K562 (cell line): ENCODE results near the gene C20orf96. TPM values are rescaled to one million over a fixed set of nuclear protein-coding genes. Genes with fewer than 3 reads are reported as not detected.
A peak's percentile ranks its signal among the peaks of the same experiment; 100 is the strongest.
"Not testable (repeated sequence)": the region's sequence is repeated elsewhere in the genome, so short reads cannot be mapped to it uniquely, and the experiment has no call there.

ENCODE experiments used
- ATAC-seq: fragments of 200-7000 bp; cut with Tn5 transposase; 3 replicates; pipeline ENCODE4 v1.9.1; 2020; ENCODE audit warnings: moderate library complexity
- BruUV-seq: library from RNA; stranded (reverse); fragments of 400-500 nt; replicated peaks from 2 replicates; lab custom pipeline; 2021; lab: Mats Ljungman, UMichigan
- CTCF ChIA-PET: fragments of 300-600 bp; formaldehyde crosslinking; extraction: SDS; loops from one replicate; lab custom pipeline; 2021; ENCODE audit warnings: low intra/inter-chr PET ratio; lab: Yijun Ruan, JAX
- POLR2A ChIA-PET: fragments of 300-600, 350-650 bp; sonication (Branson Sonifier 250); formaldehyde crosslinking; extraction: SDS; loops from one replicate; lab custom pipeline; 2021; ENCODE audit warnings: antibody characterized with exemption, inconsistent platforms; lab: Yijun Ruan, JAX
- DNase-seq, 4 experiments: peaks; one replicate each; pipeline versions ENCODE4 v3.0.0 to v3.0.0-alpha.2; 2011 to 2018; ENCODE audit warnings: low spot score in 3 of 4, mixed read lengths in 3 of 4; ENCODE audit errors: extremely low read depth in 1 of 4
- FAIRE-seq: peaks from 2 replicates; lab custom pipeline; 2011; peaks lifted over from hg19 to GRCh38; lab: Jason Lieb, UNC
- H2AFZ ChIP-seq: 2 replicates; pipeline ENCODE4 v1.6.0; 2011; ENCODE audit warnings: low read depth, low read length, control low read depth, inconsistent platforms
- H3K27ac ChIP-seq: fragments of 200-600 bp; 3 replicates; pipeline ENCODE4 v1.8.0; 2011; ENCODE audit warnings: low read depth, mild to moderate bottlenecking, control low read depth, inconsistent platforms, low read length, moderate library complexity, mixed read lengths; ENCODE audit errors: extremely low read depth
- H3K27me3 ChIP-seq, 2 experiments: fragments of 300-600 bp in 1 of 2; 2 replicates in 1 of 2; 3 replicates in 1 of 2; pipeline versions ENCODE4 v1.6.0 to v1.8.0; 2011; ENCODE audit warnings: inconsistent platforms in 2 of 2, low read length in 2 of 2, mild to moderate bottlenecking in 1 of 2, mixed read lengths in 1 of 2, moderate library complexity in 1 of 2; ENCODE audit not compliant: control insufficient read depth in 2 of 2, insufficient read depth in 2 of 2
- H3K36me3 ChIP-seq: fragments of 300-600 bp; 3 replicates; pipeline ENCODE4 v1.8.0; 2011; ENCODE audit warnings: mild to moderate bottlenecking, low read length, inconsistent platforms; ENCODE audit not compliant: control insufficient read depth, insufficient read depth
- H3K4me1 ChIP-seq, 2 experiments: fragments of 200-600 bp in 1 of 2; replicated peaks in 1 of 2; 2 replicates in 1 of 2; 3 replicates in 1 of 2; pipeline versions ENCODE4 v1.5.1 to v1.8.0; 2011; ENCODE audit warnings: inconsistent platforms in 2 of 2, low read length in 2 of 2, mild to moderate bottlenecking in 1 of 2, mixed read lengths in 1 of 2, moderate library complexity in 1 of 2; ENCODE audit not compliant: control insufficient read depth in 2 of 2, insufficient read depth in 2 of 2
- H3K4me2 ChIP-seq: 2 replicates; pipeline ENCODE4 v1.6.1; 2011; ENCODE audit warnings: low read length, control low read depth, inconsistent platforms, mixed read lengths; ENCODE audit not compliant: insufficient read depth
- H3K4me3 ChIP-seq: fragments of 200-600 bp; sonication (generic), shearing (Covaris generic); 2 replicates; pipeline ENCODE4 v1.5.1; 2016; ENCODE audit warnings: control low read depth, inconsistent platforms
- H3K79me2 ChIP-seq: fragments of 200-600 bp; 3 replicates; pipeline ENCODE4 v1.8.0; 2011; ENCODE audit warnings: low read length, inconsistent platforms; ENCODE audit not compliant: control insufficient read depth, insufficient read depth
- H3K9ac ChIP-seq, 2 experiments: 2 replicates each; pipeline versions ENCODE4 v1.6.0 to v1.6.1; 2011; ENCODE audit warnings: low read depth in 2 of 2, low read length in 2 of 2, control low read depth in 1 of 2, inconsistent platforms in 1 of 2, mild to moderate bottlenecking in 1 of 2, mixed read lengths in 1 of 2; ENCODE audit not compliant: insufficient read depth in 1 of 2
- H3K9me1 ChIP-seq: one replicate; pipeline ENCODE4 v1.6.0; 2011; ENCODE audit warnings: inconsistent platforms, mild to moderate bottlenecking, low read length, moderate library complexity; ENCODE audit not compliant: control insufficient read depth, insufficient read depth
- H3K9me3 ChIP-seq: replicated peaks from 2 replicates; pipeline ENCODE4 v1.5.1; 2011; ENCODE audit warnings: low read depth, low read length, inconsistent platforms; ENCODE audit not compliant: control insufficient read depth, insufficient read depth
- H4K20me1 ChIP-seq: replicated peaks from 2 replicates; pipeline ENCODE4 v1.6.1; 2011; ENCODE audit warnings: low read length, inconsistent platforms, mixed read lengths; ENCODE audit not compliant: control insufficient read depth, insufficient read depth
- NR2C2 ChIP-seq, 2 experiments: fragments of 200-800 bp in 1 of 2; sonication (Bioruptor generic) in 1 of 2; sonication (generic) in 1 of 2; formaldehyde crosslinking in 1 of 2; IDR thresholded peaks; 2 replicates each; pipeline versions ENCODE4 v1.6.1 to v1.8.0; 2016 to 2022; ENCODE audit warnings: mild to moderate bottlenecking in 1 of 2, missing compliant biosample characterization in 1 of 2, missing genetic modification characterization in 1 of 2, missing genetic modification reagents in 1 of 2
- WGBS: fragments of 100-300 bp; shearing (Covaris generic); methylation state at CpG from one replicate; pipeline ENCODE4 v1.1.6; 2016; ENCODE audit warnings: low coverage, mixed read lengths; ENCODE audit not compliant: insufficient coverage; ENCODE audit errors: missing lambda C conversion rate; 5-methylcytosine and 5-hydroxymethylcytosine counted together
- in situ Hi-C: fragments of 300-500 bp; cut with MboI; formaldehyde crosslinking; loops from 4 replicates; pipeline ENCODE4 v1.15.0; 2018; ENCODE audit warnings: inconsistent platforms, mixed read lengths
- intact Hi-C: fragments of 100-400 bp; cut with micrococcal nuclease; formaldehyde crosslinking; loops from 2 replicates; pipeline ENCODE4 v1.14.2; 2022
- polyA plus RNA-seq, 8 experiments: library from polyadenylated mRNA; depleted of rRNA in 4 of 8; stranded (reverse) in 5 of 8; unstranded in 3 of 8; fragments of >200 nt; fragmentation: Nextera tagmentation in 2 of 8; fragmentation: Illumina TruSeq in 1 of 8; extraction: Ambion mirVana in 2 of 8; extraction: Trizol in 1 of 8; gene quantifications; 2 replicates each; pipeline versions ENCODE4 v1.2.1 to v1.2.3, GENCODE V29; 2011 to 2014; ENCODE audit warnings: inconsistent platforms in 1 of 8, missing spikeins in 1 of 8
- total RNA-seq, 7 experiments: library from RNA; depleted of rRNA in 6 of 7; stranded (reverse); fragments of >200 nt in 6 of 7; fragmentation: Illumina TruSeq in 2 of 7; extraction: Trizol in 2 of 7; gene quantifications; 2 replicates each; pipeline versions ENCODE4 v1.2.1 to v1.2.3, GENCODE V29; 2011 to 2021; ENCODE audit warnings: low replicate concordance in 1 of 7
- TF ChIP-seq, protein P1 (sequence below): fragments of 200-800 bp; sonication (Bioruptor generic); IDR thresholded peaks from 2 replicates; pipeline ENCODE4 v1.6.1; 2017; ENCODE audit warnings: missing genetic modification characterization, missing compliant biosample characterization

C20orf96 gene
- total and polyA plus RNA-seq, 9 of the 15 experiments (the other 6 are each of a cell fraction or from before 2014, with no cell fraction given), result 1.7 to 11.7 (median 4.2) TPM

DNA sequence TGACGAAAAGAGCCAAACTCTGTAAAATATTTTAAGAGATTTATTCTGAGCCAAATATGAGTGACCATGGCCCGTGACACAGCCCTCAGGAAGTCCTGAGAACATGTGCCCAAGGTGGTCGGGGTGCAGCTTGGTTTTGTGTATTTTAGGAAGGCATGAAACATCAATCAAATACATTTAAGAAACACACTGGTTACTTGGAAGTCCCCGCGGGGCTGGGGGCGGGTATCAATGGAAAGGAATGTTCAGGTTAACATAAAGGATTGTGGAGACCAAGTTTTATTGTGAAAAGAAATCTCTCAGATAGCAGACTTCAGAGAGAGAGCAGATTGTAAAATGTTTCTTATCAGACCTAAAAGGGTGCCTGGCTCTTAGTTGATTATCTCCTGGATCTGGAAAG lies 37.1 kb downstream of the C20orf96 start:
- ATAC-seq, intact Hi-C loops: not testable (repeated sequence)

DNA sequence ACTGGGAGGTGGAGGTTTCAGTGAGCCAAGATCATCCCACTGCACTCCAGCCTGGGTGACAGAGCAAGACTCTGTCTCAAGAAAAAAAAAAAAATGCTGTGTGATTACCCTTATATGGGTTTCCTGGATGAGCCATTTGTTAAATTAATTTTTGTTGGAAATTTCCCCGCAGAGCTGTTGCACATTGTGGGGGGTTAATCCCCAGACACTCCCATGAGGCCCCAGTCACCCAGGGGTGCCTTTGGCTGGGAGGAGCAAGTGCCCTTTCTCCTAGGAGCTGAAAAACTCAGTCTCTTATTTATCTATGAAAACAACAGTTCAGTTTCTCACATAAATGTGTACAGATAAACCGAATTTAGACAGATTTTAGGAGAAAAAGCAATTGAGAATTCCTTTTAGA lies 37.7 kb downstream of the C20orf96 start:
- intact Hi-C loops (no loop called here), in situ Hi-C loops (no loop called here)
- H3K9me1 ChIP-seq, result no peaks in the 10 kb centered on the region
- WGBS, result 24% methylated on average over 2 of the region's 2 CpGs
- H3K9me3 ChIP-seq, result no peaks in the 10 kb centered on the region
- POLR2A ChIA-PET, result interaction anchor here (1.0 to 1.1 kb wide), 2 partner anchors 13 kb away, joined by 3 read pairs; no protein-coding TSS in a partner anchor
- no peaks in the 10 kb centered on the region for H3K79me2 ChIP-seq
- TF ChIP-seq NR2C2 (CRISPR knock-in tag; IDR thresholded peaks at IDR 0.05) (no peak), NR2C2 (tag; IDR thresholded peaks at IDR 0.05) (no peak)
- no peak for FAIRE-seq
- no peak overlapping the region for H3K9ac ChIP-seq
- H3K4me3 ChIP-seq, result no peak overlapping the region
- H3K27me3 ChIP-seq, result no peaks in the 10 kb centered on the region
- DNase-seq, result no peak
- H3K27ac ChIP-seq, result no peak overlapping the region
- no peak overlapping the region for H3K4me2 ChIP-seq
- CTCF ChIA-PET, result no interaction called here
- H3K36me3 ChIP-seq, result no peaks in the 10 kb centered on the region
- no TSS peak for BruUV-seq
- no peaks in the 10 kb centered on the region for H4K20me1 ChIP-seq
- no peak for ATAC-seq
- peaks cover 3 to 5% of the 10 kb centered on the region in 2 experiments; a peak in 3 of 5 replicates for H3K4me1 ChIP-seq
- no peak overlapping the region for H2AFZ ChIP-seq

More for the DNA sequence above, 37.1 kb downstream of the C20orf96 start:
- H3K27ac ChIP-seq, H3K27me3 ChIP-seq, FAIRE-seq, H3K79me2 ChIP-seq, H3K4me2 ChIP-seq, H3K9ac ChIP-seq, in situ Hi-C loops, DNase-seq, H3K4me3 ChIP-seq, BruUV-seq, H4K20me1 ChIP-seq, H3K36me3 ChIP-seq, CTCF ChIA-PET, H2AFZ ChIP-seq, H3K9me3 ChIP-seq, H3K9me1 ChIP-seq: not testable (repeated sequence)
- POLR2A ChIA-PET, result interaction anchor here (1.0 to 1.1 kb wide), 2 partner anchors 13 to 14 kb away, joined by 3 read pairs; no protein-coding TSS in a partner anchor
- 31% methylated on average over 6 of the region's 6 CpGs for WGBS
- TF ChIP-seq, protein P1, sequence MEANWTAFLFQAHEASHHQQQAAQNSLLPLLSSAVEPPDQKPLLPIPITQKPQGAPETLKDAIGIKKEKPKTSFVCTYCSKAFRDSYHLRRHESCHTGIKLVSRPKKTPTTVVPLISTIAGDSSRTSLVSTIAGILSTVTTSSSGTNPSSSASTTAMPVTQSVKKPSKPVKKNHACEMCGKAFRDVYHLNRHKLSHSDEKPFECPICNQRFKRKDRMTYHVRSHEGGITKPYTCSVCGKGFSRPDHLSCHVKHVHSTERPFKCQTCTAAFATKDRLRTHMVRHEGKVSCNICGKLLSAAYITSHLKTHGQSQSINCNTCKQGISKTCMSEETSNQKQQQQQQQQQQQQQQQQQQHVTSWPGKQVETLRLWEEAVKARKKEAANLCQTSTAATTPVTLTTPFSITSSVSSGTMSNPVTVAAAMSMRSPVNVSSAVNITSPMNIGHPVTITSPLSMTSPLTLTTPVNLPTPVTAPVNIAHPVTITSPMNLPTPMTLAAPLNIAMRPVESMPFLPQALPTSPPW, result peak; percentile 22; the same call in 1 of the 2 replicates
- H3K4me1 ChIP-seq, result peaks cover 6 to 11% of the 10 kb centered on the region in 2 experiments; a peak in 4 of 5 replicates
